ENCODE data around the gene RSPH9. TPM values are rescaled to one million over a fixed set of nuclear protein-coding genes. Genes with fewer than 3 reads are reported as not detected.

Gene RSPH9
- total RNA-seq, 1 experiment from 2014 or later, result not detected

DNA sequence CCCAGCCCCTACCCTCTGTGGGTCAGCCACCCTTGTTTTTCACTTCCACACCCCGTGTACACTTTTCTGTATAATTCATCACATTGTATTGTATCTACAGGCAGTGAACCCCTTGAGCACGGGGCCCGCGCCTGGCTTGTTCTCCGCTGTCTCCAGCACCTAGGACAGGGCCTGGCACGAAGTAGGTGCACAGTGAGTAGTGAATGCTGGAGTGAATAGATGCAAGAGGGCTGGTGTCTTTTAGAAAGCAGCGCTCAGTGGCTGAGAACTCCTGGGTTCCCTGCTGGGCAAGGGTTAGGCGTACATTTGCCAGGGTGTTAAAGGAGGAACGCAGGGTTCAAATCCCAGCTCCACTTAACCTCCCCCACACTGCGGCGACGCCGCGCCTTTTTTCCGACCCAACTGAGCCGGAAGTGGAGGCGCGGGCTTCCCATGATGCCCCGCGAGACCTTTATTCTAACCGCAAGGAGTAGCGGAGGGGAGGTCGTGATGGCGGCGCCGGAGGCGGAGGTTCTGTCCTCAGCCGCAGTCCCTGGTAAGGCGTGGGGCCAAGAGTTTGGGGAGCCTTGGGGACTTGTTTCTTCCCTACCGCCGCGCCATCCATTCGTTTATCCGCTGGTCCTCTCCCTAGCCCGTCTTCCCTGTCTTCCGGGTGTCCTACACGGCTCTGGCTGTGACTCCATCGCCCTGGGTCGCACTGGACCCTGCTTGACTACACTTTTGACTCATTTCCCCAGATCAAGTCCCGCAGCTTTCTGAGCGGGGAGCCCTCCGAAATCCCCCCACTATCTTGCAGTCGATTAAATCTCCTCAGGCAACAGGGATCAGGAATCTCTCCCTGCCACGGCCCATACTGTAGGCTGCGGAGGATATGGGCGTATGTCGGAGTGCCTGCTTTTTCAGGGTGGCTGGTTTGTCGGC is 9.2 kb upstream of the RSPH9 start, which contains the start of gene MAD2L1BP:
Gene MAD2L1BP (plus strand): TSS at position 454 of the 921 bp plus-strand sequence. CDS start 36 bp downstream, at position 490.
- H3K4me3 ChIP-seq (ENCODE audit: low read length), result peak within 1 kb of the TSS; percentile 82
- no peaks in the 10 kb centered on the region for H3K9me3 ChIP-seq (ENCODE audit: low read length)
- BruUV-seq (replicated peaks), result TSS peak; percentile 70
- peak within 1 kb of the TSS; percentile 93 for H2AFZ ChIP-seq (ENCODE audit: low read length)
- ChIA-PET POLR2A (ENCODE audit: unreplicated experiment) (interaction anchor here (0.6 to 0.7 kb wide), 3 partner anchors 67 to 588 kb away, joined by 4 to 5 read pairs (median 5); partner anchors contain the start of gene SLC29A1), CTCF (no interaction called here)
- ATAC-seq, result peak; percentile 79
- no peaks in the 10 kb centered on the region for H3K27me3 ChIP-seq (ENCODE audit: low read length)
- H3F3A ChIP-seq (ENCODE audit: low read length, unreplicated experiment), result no peaks in the 10 kb centered on the region
- peak within 1 kb of the TSS; percentile 34 for H3K27ac ChIP-seq (ENCODE audit: low read length)
- intact Hi-C loops (cut with micrococcal nuclease), result no loop called here
- H3K36me3 ChIP-seq (ENCODE audit: low read depth, low read length), result peaks cover 21% of the 10 kb centered on the region
- H3K79me2 ChIP-seq (ENCODE audit: low read length), result peaks cover 53% of the 10 kb centered on the region
- H3K4me2 ChIP-seq (ENCODE audit: low read length), result peak within 1 kb of the TSS; percentile 95
- peaks cover 28% of the 10 kb centered on the region for H3K4me1 ChIP-seq (ENCODE audit: insufficient read depth, low read length)
- peaks cover 4% of the 10 kb centered on the region; the same call in 1 of the 2 replicates for H4K20me1 ChIP-seq (ENCODE audit: low read length)
- DNase-seq, result peak; percentile 74
- peak within 1 kb of the TSS; percentile 88 for H3K9ac ChIP-seq (ENCODE audit: low read length)
- no peaks in the 10 kb centered on the region for H3K9me2 ChIP-seq (replicated peaks; ENCODE audit: low read length)
- TF ChIP-seq, protein P1, sequence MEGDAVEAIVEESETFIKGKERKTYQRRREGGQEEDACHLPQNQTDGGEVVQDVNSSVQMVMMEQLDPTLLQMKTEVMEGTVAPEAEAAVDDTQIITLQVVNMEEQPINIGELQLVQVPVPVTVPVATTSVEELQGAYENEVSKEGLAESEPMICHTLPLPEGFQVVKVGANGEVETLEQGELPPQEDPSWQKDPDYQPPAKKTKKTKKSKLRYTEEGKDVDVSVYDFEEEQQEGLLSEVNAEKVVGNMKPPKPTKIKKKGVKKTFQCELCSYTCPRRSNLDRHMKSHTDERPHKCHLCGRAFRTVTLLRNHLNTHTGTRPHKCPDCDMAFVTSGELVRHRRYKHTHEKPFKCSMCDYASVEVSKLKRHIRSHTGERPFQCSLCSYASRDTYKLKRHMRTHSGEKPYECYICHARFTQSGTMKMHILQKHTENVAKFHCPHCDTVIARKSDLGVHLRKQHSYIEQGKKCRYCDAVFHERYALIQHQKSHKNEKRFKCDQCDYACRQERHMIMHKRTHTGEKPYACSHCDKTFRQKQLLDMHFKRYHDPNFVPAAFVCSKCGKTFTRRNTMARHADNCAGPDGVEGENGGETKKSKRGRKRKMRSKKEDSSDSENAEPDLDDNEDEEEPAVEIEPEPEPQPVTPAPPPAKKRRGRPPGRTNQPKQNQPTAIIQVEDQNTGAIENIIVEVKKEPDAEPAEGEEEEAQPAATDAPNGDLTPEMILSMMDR (conservative IDR thresholded peaks at IDR 0.05; ENCODE audit: low read depth, low read length), result no peak
- TF ChIP-seq EZH2phosphoT487 (IDR thresholded peaks at IDR 0.05; ENCODE audit: borderline replicate concordance, low read length) (no peak), EZH2 (IDR thresholded peaks at IDR 0.05; ENCODE audit: low read length, unreplicated experiment) (no peak)

GRCh38 chr6:43636308-43636659 is 8.6 kb upstream of the RSPH9 start:
- H3K9ac ChIP-seq (ENCODE audit: low read length), result peak overlapping the region; percentile 88
- no TSS peak for BruUV-seq (replicated peaks)
- H3K4me2 ChIP-seq (ENCODE audit: low read length), result peak overlapping the region; percentile 95
- TF ChIP-seq EZH2phosphoT487 (IDR thresholded peaks at IDR 0.05; ENCODE audit: borderline replicate concordance, low read length) (no peak), EZH2 (IDR thresholded peaks at IDR 0.05; ENCODE audit: low read length, unreplicated experiment) (no peak)
- TF ChIP-seq, protein P1 (conservative IDR thresholded peaks at IDR 0.05; ENCODE audit: low read depth, low read length), result no peak
- H3F3A ChIP-seq (ENCODE audit: low read length, unreplicated experiment), result no peaks in the 10 kb centered on the region
- ChIA-PET POLR2A (ENCODE audit: unreplicated experiment) (interaction anchor here (0.6 to 0.7 kb wide), 2 partner anchors 67 to 587 kb away, joined by 4 to 5 read pairs; partner anchors contain the start of gene SLC29A1), CTCF (no interaction called here)
- H3K4me1 ChIP-seq (ENCODE audit: insufficient read depth, low read length), result peaks cover 23% of the 10 kb centered on the region
- H2AFZ ChIP-seq (ENCODE audit: low read length), result peak overlapping the region; percentile 93
- no peaks in the 10 kb centered on the region for H3K9me3 ChIP-seq (ENCODE audit: low read length)
- no peaks in the 10 kb centered on the region for H3K9me2 ChIP-seq (replicated peaks; ENCODE audit: low read length)
- peak; percentile 22 for DNase-seq
- peak overlapping the region; percentile 34; the same call in 1 of the 2 replicates for H3K27ac ChIP-seq (ENCODE audit: low read length)
- intact Hi-C loops (cut with micrococcal nuclease), result no loop called here
- ATAC-seq, result peak; percentile 48
- H3K36me3 ChIP-seq (ENCODE audit: low read depth, low read length), result peaks cover 25% of the 10 kb centered on the region
- H4K20me1 ChIP-seq (ENCODE audit: low read length), result peaks cover 4% of the 10 kb centered on the region; the same call in 1 of the 2 replicates
- no peaks in the 10 kb centered on the region for H3K27me3 ChIP-seq (ENCODE audit: low read length)
- H3K79me2 ChIP-seq (ENCODE audit: low read length), result peaks cover 60% of the 10 kb centered on the region
- peak overlapping the region; percentile 82 for H3K4me3 ChIP-seq (ENCODE audit: low read length)

Measured in PC-3 (cell line).